Endothelial cell (in vitro differentiated cells): Measurements from ENCODE around the gene STX16. TPM values are rescaled to one million over a fixed set of nuclear protein-coding genes. Genes with fewer than 3 reads are reported as not detected.

Experiments used
- DNase-seq: peaks from one replicate; pipeline ENCODE4 v3.0.0; 2021; ENCODE audit warnings: low spot score
- H3K27ac Mint-ChIP-seq: one replicate; pipeline ENCODE4 v1.8.0; 2021; ENCODE audit warnings: mixed read lengths, inconsistent platforms; ENCODE audit not compliant: unreplicated experiment
- H3K27me3 Mint-ChIP-seq: one replicate; pipeline ENCODE4 v1.8.0; 2021; ENCODE audit warnings: mild to moderate bottlenecking, moderate library complexity, mixed read lengths, inconsistent platforms; ENCODE audit not compliant: unreplicated experiment
- H3K36me3 Mint-ChIP-seq: one replicate; pipeline ENCODE4 v1.8.0; 2021; ENCODE audit warnings: mild to moderate bottlenecking, low read depth, mixed read lengths, inconsistent platforms; ENCODE audit not compliant: unreplicated experiment
- H3K4me1 Mint-ChIP-seq: one replicate; pipeline ENCODE4 v1.8.0; 2021; ENCODE audit warnings: mild to moderate bottlenecking, mixed read lengths, inconsistent platforms; ENCODE audit not compliant: unreplicated experiment
- H3K4me3 Mint-ChIP-seq: one replicate; pipeline ENCODE4 v1.8.0; 2021; ENCODE audit warnings: mild to moderate bottlenecking, mixed read lengths, inconsistent platforms; ENCODE audit not compliant: unreplicated experiment
- H3K9me3 Mint-ChIP-seq: one replicate; pipeline ENCODE4 v1.8.0; 2021; ENCODE audit warnings: mixed read lengths, inconsistent platforms; ENCODE audit not compliant: unreplicated experiment
- CTCF ChIP-seq: fragments of 200-600 bp; sonication (generic); IDR thresholded peaks from one replicate; pipeline ENCODE4 v1.5.0; 2021; ENCODE audit warnings: antibody characterized with exemption; ENCODE audit not compliant: unreplicated experiment
- total RNA-seq: library from RNA; stranded (reverse); fragmentation: NEBNext Ultra II Directional; extraction: Animal tissue kit (Norgen Biotek cat#: 25700); gene quantifications from one replicate; pipeline ENCODE4 v1.2.1, GENCODE V29; 2021; ENCODE audit not compliant: unreplicated experiment

Gene STX16
- total RNA-seq, 1 donor from 2014 or later, result 77.9 TPM

DNA sequence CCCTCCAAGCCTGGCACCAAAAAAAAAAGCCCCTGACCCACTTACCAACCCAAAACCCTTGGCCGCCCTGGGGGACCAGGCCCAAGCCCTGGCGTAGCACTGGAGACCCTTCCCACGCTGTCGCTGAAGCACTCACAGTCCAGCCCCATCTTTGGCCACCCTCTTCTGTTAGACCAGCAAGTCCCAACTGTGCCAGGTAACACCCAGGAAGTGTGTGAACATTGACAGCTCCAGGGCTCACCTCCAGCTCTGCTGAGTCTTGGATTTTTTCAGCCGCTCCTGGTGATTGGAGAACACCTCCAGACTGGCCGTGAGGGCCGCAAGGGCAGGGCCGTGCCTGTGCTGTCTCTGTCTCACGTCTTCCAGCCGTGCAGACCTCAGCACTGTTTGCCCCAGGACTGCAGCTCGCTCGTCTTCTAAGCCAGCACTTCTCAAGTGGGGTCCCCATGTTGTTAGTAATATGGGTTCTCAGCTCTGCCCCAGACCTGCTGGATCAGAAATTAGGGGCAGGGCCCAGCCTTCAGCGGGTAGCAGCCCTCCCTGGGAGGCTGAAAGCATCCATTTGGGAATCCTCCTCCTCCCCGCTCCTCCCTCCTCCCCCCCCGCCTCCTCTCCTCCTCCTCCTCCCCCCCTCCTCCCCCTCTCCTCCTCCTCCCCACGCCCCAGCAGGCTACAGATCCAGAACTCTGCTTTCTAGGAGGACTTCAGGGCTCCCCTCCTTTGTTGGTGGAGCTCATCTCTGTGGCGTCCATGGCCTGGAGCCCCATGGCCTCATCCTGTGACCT, 59.6 kb downstream of the STX16 start:
- H3K27me3 Mint-ChIP-seq, result peaks cover 4% of the 10 kb centered on the region
- H3K9me3 Mint-ChIP-seq, result no peaks in the 10 kb centered on the region
- peaks cover 6% of the 10 kb centered on the region for H3K4me1 Mint-ChIP-seq
- peak; percentile 2 for DNase-seq
- peaks cover 3% of the 10 kb centered on the region for H3K36me3 Mint-ChIP-seq
- no peak overlapping the region for H3K4me3 Mint-ChIP-seq
- no peak for TF ChIP-seq CTCF
- H3K27ac Mint-ChIP-seq, result no peak overlapping the region

GRCh38 chr20:58711266-58712051, 60.4 kb downstream of the STX16 start:
- TF ChIP-seq CTCF, result no peak
- H3K36me3 Mint-ChIP-seq, result no peaks in the 10 kb centered on the region
- H3K4me1 Mint-ChIP-seq, result peaks cover 6% of the 10 kb centered on the region
- no peak overlapping the region for H3K27ac Mint-ChIP-seq
- peak; percentile 2 for DNase-seq
- peaks cover 1% of the 10 kb centered on the region for H3K27me3 Mint-ChIP-seq
- H3K4me3 Mint-ChIP-seq, result no peak overlapping the region
- no peaks in the 10 kb centered on the region for H3K9me3 Mint-ChIP-seq

DNA sequence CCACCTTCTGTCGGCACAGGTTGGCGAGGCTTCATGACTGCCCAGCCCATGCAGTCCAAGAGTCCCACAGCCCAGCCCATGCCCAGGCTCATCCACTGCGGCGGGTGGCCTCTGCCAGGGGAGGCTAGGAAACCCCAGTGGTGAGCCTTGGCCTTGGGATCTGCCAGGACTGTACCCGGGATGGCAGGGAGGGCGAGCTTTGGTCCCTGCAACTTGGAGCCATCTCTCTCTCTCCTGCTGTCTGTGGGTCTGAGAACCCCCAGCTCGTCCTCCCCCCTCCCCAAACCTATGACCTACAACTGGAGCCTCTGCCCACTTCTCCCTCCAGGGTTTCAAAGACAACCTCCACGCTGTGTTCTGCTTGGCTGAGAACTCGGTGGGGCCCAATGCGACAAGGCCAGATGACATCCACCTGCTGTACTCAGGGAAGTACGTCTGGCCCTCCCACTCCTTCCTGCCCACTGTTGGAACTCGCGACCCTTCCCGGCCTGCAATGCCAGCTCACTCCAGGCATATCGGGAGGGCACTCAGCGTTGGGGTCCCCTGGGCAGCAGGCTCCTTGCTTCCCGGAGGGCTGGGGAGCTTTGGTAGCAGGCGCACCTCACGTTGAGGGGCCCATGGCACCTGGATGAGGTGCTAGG, 61.2 kb downstream of the STX16 start:
- H3K27me3 Mint-ChIP-seq, result peaks cover 1% of the 10 kb centered on the region
- no peaks in the 10 kb centered on the region for H3K9me3 Mint-ChIP-seq
- DNase-seq, result no peak
- H3K36me3 Mint-ChIP-seq, result no peaks in the 10 kb centered on the region
- peaks cover 6% of the 10 kb centered on the region for H3K4me1 Mint-ChIP-seq
- H3K27ac Mint-ChIP-seq, result no peak overlapping the region
- no peak for TF ChIP-seq CTCF
- H3K4me3 Mint-ChIP-seq, result no peak overlapping the region

GRCh38 chr20:58712806-58713731, 62.0 kb downstream of the STX16 start:
- Mint-ChIP-seq H3K9me3 (no peaks in the 10 kb centered on the region), H3K27me3 (peaks cover 3% of the 10 kb centered on the region), H3K36me3 (no peaks in the 10 kb centered on the region), H3K4me1 (peaks cover 6% of the 10 kb centered on the region), H3K27ac (no peak overlapping the region), H3K4me3 (no peak overlapping the region)
- DNase-seq, result no peak
- no peak for TF ChIP-seq CTCF
